Measurements from ENCODE around the gene NRG3.

Gene NRG3

GRCh38 chr10:82267960-82268359 lies 393.0 kb downstream of the NRG3 start:
- no peak overlapping the region for H3K4me3 ChIP-seq (replicated peaks; ENCODE audit: low read depth, low read length)
- DNase-seq (ENCODE audit: low read depth), result no peak
- no peak for TF ChIP-seq CTCF (IDR thresholded peaks at IDR 0.05; ENCODE audit: low read length, missing control alignments)

GRCh38 chr10:82277591-82277990 lies 402.6 kb downstream of the NRG3 start:
- DNase-seq (ENCODE audit: low read depth), result peak; percentile 21
- no peak overlapping the region for H3K4me3 ChIP-seq (replicated peaks; ENCODE audit: low read depth, low read length)
- TF ChIP-seq CTCF (IDR thresholded peaks at IDR 0.05; ENCODE audit: low read length, missing control alignments), result no peak

GRCh38 chr10:82278401-82279182 lies 403.6 kb downstream of the NRG3 start:
- no peak for TF ChIP-seq CTCF (IDR thresholded peaks at IDR 0.05; ENCODE audit: low read length, missing control alignments)
- DNase-seq (ENCODE audit: low read depth), result no peak
- H3K4me3 ChIP-seq (replicated peaks; ENCODE audit: low read depth, low read length), result no peak overlapping the region

GRCh38 chr10:82282782-82283456 lies 407.9 kb downstream of the NRG3 start:
- no peak for DNase-seq (ENCODE audit: low read depth)
- TF ChIP-seq CTCF (IDR thresholded peaks at IDR 0.05; ENCODE audit: low read length, missing control alignments), result no peak
- H3K4me3 ChIP-seq (replicated peaks; ENCODE audit: low read depth, low read length), result no peak overlapping the region

- no peak for TF ChIP-seq CTCF (IDR thresholded peaks at IDR 0.05; ENCODE audit: low read length, missing control alignments)
- no peak for DNase-seq (ENCODE audit: low read depth)
- H3K4me3 ChIP-seq (replicated peaks; ENCODE audit: low read depth, low read length), result no peak overlapping the region
These were observed 409.2 kb downstream of the NRG3 start for GRCh38 chr10:82284180-82284579.

GRCh38 chr10:82288461-82288881 lies 413.5 kb downstream of the NRG3 start:
- DNase-seq (ENCODE audit: low read depth), result peak; percentile 72
- no peak for TF ChIP-seq CTCF (IDR thresholded peaks at IDR 0.05; ENCODE audit: low read length, missing control alignments)

More at GRCh38 chr10:82288461-82288881, 413.5 kb downstream of the NRG3 start:
- no peak overlapping the region for H3K4me3 ChIP-seq (replicated peaks; ENCODE audit: low read depth, low read length)

Data from fibroblast of pulmonary artery (primary cell).